ENCODE results near the gene CREM.

The CREM gene

GRCh38 chr10:35257057-35257983 is 130.7 kb downstream of the CREM start:
- DNase-seq (ENCODE audit: low spot score in 2 of 2): no peak
- no peaks in the 10 kb centered on the region for H3K4me1 ChIP-seq
- H3K9me3 ChIP-seq: no peaks in the 10 kb centered on the region
- no peak overlapping the region for H3K4me3 ChIP-seq
- no peaks in the 10 kb centered on the region for H3K27me3 ChIP-seq (ENCODE audit: low read depth)
- in situ Hi-C loops (cut with MboI; ENCODE audit: low sequenced_read_pairs): no loop called here
- H3K36me3 ChIP-seq (replicated peaks): no peaks in the 10 kb centered on the region

DNA sequence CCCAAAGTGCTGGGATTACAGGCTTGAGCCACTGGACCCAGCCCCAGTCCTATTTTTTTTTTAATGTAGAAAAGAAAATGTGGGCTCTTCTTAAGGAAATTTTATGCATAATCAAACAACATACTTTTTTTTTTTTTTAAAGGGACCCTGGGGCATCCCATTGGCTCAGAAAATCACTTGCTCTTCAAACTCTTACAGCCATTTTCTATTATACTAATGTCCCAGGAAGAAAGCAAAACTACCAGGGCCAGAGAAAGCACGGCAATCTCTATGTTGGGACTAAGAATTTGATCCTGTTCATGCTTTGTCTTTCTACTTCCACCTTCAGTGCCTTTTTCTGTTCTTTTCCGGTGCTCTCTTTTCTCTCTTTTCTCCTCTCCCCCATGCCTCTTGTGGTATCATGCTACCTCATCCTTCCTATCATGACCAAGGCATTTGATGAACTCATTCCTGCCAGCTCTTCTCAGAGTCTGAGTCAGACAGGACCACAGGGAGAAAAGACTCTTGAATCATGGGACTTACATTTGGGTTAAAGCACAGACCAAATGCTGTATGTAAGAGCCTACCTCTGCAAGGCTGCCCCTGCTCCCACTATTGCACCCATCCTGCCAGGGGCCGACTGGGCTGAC is 133.2 kb downstream of the CREM start:
- Histone ChIP-seq H3K36me3 (replicated peaks) (no peaks in the 10 kb centered on the region), H3K4me1 (no peaks in the 10 kb centered on the region), H3K9me3 (no peaks in the 10 kb centered on the region), H3K27me3 (ENCODE audit: low read depth) (no peaks in the 10 kb centered on the region), H3K4me3 (no peak overlapping the region)
- no peak for DNase-seq (ENCODE audit: low spot score in 2 of 2)
- in situ Hi-C loops (cut with MboI; ENCODE audit: low sequenced_read_pairs): no loop called here

- no peaks in the 10 kb centered on the region for H3K27me3 ChIP-seq (ENCODE audit: low read depth)
- DNase-seq (ENCODE audit: low spot score in 2 of 2): no peak
- H3K36me3 ChIP-seq (replicated peaks): no peaks in the 10 kb centered on the region
- no peak overlapping the region for H3K4me3 ChIP-seq
- no peaks in the 10 kb centered on the region for H3K4me1 ChIP-seq
- in situ Hi-C loops (cut with MboI; ENCODE audit: low sequenced_read_pairs): no loop called here
- no peaks in the 10 kb centered on the region for H3K9me3 ChIP-seq
Measured at GRCh38 chr10:35262436-35262835, 135.8 kb downstream of the CREM start.

All from HAP-1 (cell line).